ENCODE results near the gene LAMC2. TPM values are rescaled to one million over a fixed set of nuclear protein-coding genes. Genes with fewer than 3 reads are reported as not detected.

LAMC2 gene
- total and polyA plus RNA-seq, 2 donors (not counting 1 experiment from before 2014, with no cell fraction given): 0.99 to 3.9 TPM

DNA sequence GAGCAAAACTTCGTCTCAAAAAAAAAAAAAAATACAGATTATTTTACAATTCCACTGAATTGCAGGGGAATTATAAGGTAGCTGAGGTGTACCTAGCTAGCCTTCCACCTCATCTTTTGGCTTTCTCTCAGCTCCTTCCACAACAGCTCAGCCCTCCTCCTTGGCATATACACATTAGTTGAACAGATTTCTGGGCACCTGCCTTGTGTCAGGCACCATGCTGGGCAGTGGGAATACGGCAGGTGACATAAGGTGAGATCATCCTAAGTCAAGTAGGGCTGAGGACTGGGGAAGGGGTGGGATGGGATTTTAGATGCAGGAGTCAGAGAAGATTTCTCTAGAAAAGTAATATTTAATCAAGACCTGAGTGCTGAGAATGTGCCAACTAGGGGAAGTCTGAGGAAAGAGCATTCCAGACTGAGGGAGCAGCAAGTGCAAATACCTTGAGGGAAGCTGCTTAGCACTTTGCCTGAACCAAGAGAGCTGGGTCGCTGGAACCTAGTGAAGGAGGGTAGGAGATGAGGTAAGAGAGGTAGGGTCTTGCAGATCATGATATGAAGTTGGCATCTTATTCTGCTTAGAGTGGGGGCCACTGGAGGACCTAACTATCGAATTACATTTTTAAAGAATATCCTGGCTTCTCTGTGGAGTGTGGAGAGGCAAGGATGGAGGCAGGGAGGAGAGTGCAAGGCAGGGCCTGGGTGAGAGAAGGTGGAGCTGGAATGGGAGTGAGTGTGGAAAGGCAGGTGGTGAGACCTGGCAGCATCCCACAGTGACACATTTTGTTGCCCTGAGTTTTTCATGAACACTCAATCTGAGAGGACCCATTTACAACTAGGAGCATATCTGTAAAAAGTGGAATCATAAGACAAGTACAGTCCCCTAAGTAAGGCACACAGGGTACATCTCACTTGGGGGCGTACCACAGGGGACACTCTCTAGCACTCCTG is 28.2 kb downstream of the LAMC2 start:
- Histone ChIP-seq H3K4me2 (ENCODE audit: extremely low read depth, insufficient read depth, low read length) (no peak overlapping the region), H3K27me3 (ENCODE audit: control insufficient read depth, insufficient read depth, low read length) (no peaks in the 10 kb centered on the region), H3K9ac (ENCODE audit: insufficient read depth, low read length) (no peak overlapping the region), H3K27ac (ENCODE audit: insufficient read depth, low read length) (no peak overlapping the region), H2AFZ (ENCODE audit: low read length) (no peak overlapping the region), H4K20me1 (ENCODE audit: control insufficient read depth, extremely low read depth, insufficient read depth, low read length) (no peaks in the 10 kb centered on the region), H3K4me1 (ENCODE audit: control insufficient read depth, extremely low read depth, insufficient read depth, low read length) (peaks cover 9% of the 10 kb centered on the region), H3K4me3 (replicated peaks in 1 of 4; ENCODE audit: control extremely low read depth in 1 of 4, insufficient read depth in 1 of 4, low read depth in 3 of 4, low read length in 4 of 4) (no peak overlapping the region), H3K36me3 (ENCODE audit: control insufficient read depth, insufficient read depth, low read length) (no peaks in the 10 kb centered on the region), H3K79me2 (ENCODE audit: control insufficient read depth, insufficient read depth, low read length) (no peaks in the 10 kb centered on the region), H3K9me3 (ENCODE audit: control insufficient read depth, insufficient read depth, low read depth, low read length) (no peaks in the 10 kb centered on the region)
- no peak for DNase-seq (ENCODE audit: low read depth in 2 of 2)
- no peak for TF ChIP-seq EZH2 (IDR thresholded peaks at IDR 0.05; ENCODE audit: low read length, missing control alignments)
- TF ChIP-seq, protein P1, sequence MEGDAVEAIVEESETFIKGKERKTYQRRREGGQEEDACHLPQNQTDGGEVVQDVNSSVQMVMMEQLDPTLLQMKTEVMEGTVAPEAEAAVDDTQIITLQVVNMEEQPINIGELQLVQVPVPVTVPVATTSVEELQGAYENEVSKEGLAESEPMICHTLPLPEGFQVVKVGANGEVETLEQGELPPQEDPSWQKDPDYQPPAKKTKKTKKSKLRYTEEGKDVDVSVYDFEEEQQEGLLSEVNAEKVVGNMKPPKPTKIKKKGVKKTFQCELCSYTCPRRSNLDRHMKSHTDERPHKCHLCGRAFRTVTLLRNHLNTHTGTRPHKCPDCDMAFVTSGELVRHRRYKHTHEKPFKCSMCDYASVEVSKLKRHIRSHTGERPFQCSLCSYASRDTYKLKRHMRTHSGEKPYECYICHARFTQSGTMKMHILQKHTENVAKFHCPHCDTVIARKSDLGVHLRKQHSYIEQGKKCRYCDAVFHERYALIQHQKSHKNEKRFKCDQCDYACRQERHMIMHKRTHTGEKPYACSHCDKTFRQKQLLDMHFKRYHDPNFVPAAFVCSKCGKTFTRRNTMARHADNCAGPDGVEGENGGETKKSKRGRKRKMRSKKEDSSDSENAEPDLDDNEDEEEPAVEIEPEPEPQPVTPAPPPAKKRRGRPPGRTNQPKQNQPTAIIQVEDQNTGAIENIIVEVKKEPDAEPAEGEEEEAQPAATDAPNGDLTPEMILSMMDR (conservative IDR thresholded peaks at IDR 0.05 in 1 of 2, IDR thresholded peaks at IDR 0.05 in 1 of 2; ENCODE audit: low read depth in 1 of 2, low read length in 2 of 2): no peak

DNA sequence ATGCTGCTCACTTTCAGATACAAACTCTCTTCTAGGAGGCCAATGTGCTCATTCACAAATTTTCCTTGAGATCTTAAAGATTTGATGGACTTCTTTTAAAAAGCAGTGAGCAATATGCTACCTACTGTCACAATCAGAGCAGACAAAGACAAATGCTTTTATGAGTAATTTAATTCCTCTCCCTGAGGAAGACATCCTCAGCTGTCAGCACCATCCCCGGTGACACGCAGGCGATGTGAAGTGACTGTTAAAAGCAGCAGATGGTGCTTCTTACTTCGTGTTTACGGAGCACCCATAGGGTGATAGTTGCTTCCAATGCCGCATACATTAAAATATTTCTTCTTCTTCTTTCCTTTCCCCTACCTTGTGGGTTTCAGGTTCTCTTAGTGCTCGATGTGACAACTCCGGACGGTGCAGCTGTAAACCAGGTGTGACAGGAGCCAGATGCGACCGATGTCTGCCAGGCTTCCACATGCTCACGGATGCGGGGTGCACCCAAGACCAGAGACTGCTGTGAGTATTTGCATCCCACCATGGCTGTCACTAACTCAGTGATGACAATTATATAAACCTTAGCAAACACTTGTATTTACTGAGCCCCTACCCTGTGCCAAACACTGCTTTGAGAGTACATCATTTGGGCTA is 29.1 kb downstream of the LAMC2 start:
- H3K9ac ChIP-seq (ENCODE audit: insufficient read depth, low read length): no peak overlapping the region
- H3K27ac ChIP-seq (ENCODE audit: insufficient read depth, low read length): no peak overlapping the region
- no peak for DNase-seq (ENCODE audit: low read depth in 2 of 2)
- no peaks in the 10 kb centered on the region for H4K20me1 ChIP-seq (ENCODE audit: control insufficient read depth, extremely low read depth, insufficient read depth, low read length)
- H3K4me1 ChIP-seq (ENCODE audit: control insufficient read depth, extremely low read depth, insufficient read depth, low read length): peaks cover 6% of the 10 kb centered on the region
- no peaks in the 10 kb centered on the region for H3K27me3 ChIP-seq (ENCODE audit: control insufficient read depth, insufficient read depth, low read length)
- H3K9me3 ChIP-seq (ENCODE audit: control insufficient read depth, insufficient read depth, low read depth, low read length): no peaks in the 10 kb centered on the region
- H3K36me3 ChIP-seq (ENCODE audit: control insufficient read depth, insufficient read depth, low read length): no peaks in the 10 kb centered on the region
- H3K79me2 ChIP-seq (ENCODE audit: control insufficient read depth, insufficient read depth, low read length): no peaks in the 10 kb centered on the region
- no peak overlapping the region for H3K4me3 ChIP-seq (replicated peaks in 1 of 4; ENCODE audit: control extremely low read depth in 1 of 4, insufficient read depth in 1 of 4, low read depth in 3 of 4, low read length in 4 of 4)
- no peak for TF ChIP-seq EZH2 (IDR thresholded peaks at IDR 0.05; ENCODE audit: low read length, missing control alignments)
- TF ChIP-seq, protein P1 (conservative IDR thresholded peaks at IDR 0.05 in 1 of 2, IDR thresholded peaks at IDR 0.05 in 1 of 2; ENCODE audit: low read depth in 1 of 2, low read length in 2 of 2): no peak
- H3K4me2 ChIP-seq (ENCODE audit: extremely low read depth, insufficient read depth, low read length): no peak overlapping the region
- H2AFZ ChIP-seq (ENCODE audit: low read length): no peak overlapping the region

DNA sequence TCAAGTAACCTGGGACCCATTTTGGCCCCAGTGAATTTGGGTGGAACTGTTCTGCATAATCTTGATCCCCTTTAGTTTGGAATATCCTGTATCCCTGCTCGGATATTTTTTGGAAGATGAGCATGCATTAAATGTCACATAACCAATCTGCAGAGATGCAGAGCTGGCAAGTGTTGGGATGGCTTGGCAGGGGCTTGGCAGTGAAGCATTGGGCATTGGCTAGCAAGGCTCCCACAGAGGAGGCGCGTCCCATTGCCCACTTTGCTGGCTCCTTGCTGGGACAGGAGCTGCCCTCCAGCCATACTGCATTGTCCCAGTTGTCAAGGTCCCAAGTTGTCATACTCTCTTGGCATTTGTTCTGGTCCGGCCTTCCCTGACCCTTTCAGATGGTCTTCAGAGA is 29.9 kb downstream of the LAMC2 start:
- H3K9me3 ChIP-seq (ENCODE audit: control insufficient read depth, insufficient read depth, low read depth, low read length): no peaks in the 10 kb centered on the region
- no peaks in the 10 kb centered on the region for H3K79me2 ChIP-seq (ENCODE audit: control insufficient read depth, insufficient read depth, low read length)
- no peak for TF ChIP-seq EZH2 (IDR thresholded peaks at IDR 0.05; ENCODE audit: low read length, missing control alignments)
- TF ChIP-seq, protein P1 (conservative IDR thresholded peaks at IDR 0.05 in 1 of 2, IDR thresholded peaks at IDR 0.05 in 1 of 2; ENCODE audit: low read depth in 1 of 2, low read length in 2 of 2): no peak

More for the DNA sequence above, 29.9 kb downstream of the LAMC2 start:
- no peak overlapping the region for H3K27ac ChIP-seq (ENCODE audit: insufficient read depth, low read length)
- H3K9ac ChIP-seq (ENCODE audit: insufficient read depth, low read length): no peak overlapping the region
- H2AFZ ChIP-seq (ENCODE audit: low read length): no peak overlapping the region
- no peak overlapping the region for H3K4me2 ChIP-seq (ENCODE audit: extremely low read depth, insufficient read depth, low read length)
- H3K36me3 ChIP-seq (ENCODE audit: control insufficient read depth, insufficient read depth, low read length): no peaks in the 10 kb centered on the region
- no peaks in the 10 kb centered on the region for H3K27me3 ChIP-seq (ENCODE audit: control insufficient read depth, insufficient read depth, low read length)
- no peak for DNase-seq (ENCODE audit: low read depth in 2 of 2)
- H3K4me3 ChIP-seq (replicated peaks in 1 of 4; ENCODE audit: control extremely low read depth in 1 of 4, insufficient read depth in 1 of 4, low read depth in 3 of 4, low read length in 4 of 4): no peak overlapping the region
- H3K4me1 ChIP-seq (ENCODE audit: control insufficient read depth, extremely low read depth, insufficient read depth, low read length): peaks cover 6% of the 10 kb centered on the region
- H4K20me1 ChIP-seq (ENCODE audit: control insufficient read depth, extremely low read depth, insufficient read depth, low read length): no peaks in the 10 kb centered on the region
